AG04450 (cell line): ENCODE data around the gene PLEKHA8. TPM values are rescaled to one million over a fixed set of nuclear protein-coding genes. Genes with fewer than 3 reads are reported as not detected.

Source experiments
- CTCF ChIA-PET: fragments of 300-600, 350-600 bp; formaldehyde crosslinking; extraction: SDS; loops from one replicate; lab custom pipeline; 2022; ENCODE audit warnings: antibody characterized with exemption, inconsistent platforms; lab: Charles Lee
- POLR2A ChIA-PET: fragments of 350-600 bp; formaldehyde crosslinking; extraction: SDS; loops from one replicate; lab custom pipeline; 2021; ENCODE audit warnings: antibody characterized with exemption, inconsistent platforms; lab: Yijun Ruan, JAX
- DNase-seq: peaks from one replicate; pipeline ENCODE4 v3.0.0-alpha.2; 2011; ENCODE audit warnings: low read depth, low spot score
- H3K27ac ChIP-seq: one replicate; pipeline ENCODE4 v1.5.1; 2012; ENCODE audit warnings: low read depth, low read length, control low read depth
- H3K27me3 ChIP-seq: one replicate; pipeline ENCODE4 v1.6.0; 2012; ENCODE audit warnings: low read length; ENCODE audit not compliant: control insufficient read depth, insufficient read depth
- H3K4me3 ChIP-seq: 2 replicates; pipeline ENCODE4 v1.5.1; 2011; ENCODE audit warnings: mild to moderate bottlenecking, low read depth, low read length, control low read depth
- H3K9me3 ChIP-seq: 2 replicates; pipeline ENCODE4 v1.5.1; 2012; ENCODE audit warnings: low read length; ENCODE audit not compliant: control insufficient read depth, insufficient read depth
- polyA plus RNA-seq: library from polyadenylated mRNA; depleted of rRNA; stranded (reverse); fragments of >200 nt; gene quantifications from 2 replicates; pipeline ENCODE4 v1.2.3, GENCODE V29; 2011
- TF ChIP-seq, protein P1 (sequence below): IDR thresholded peaks from 2 replicates; pipeline ENCODE4 v1.5.1; 2011; ENCODE audit warnings: low read depth, low read length, control low read depth, inconsistent platforms

PLEKHA8 gene
- polyA plus RNA-seq, 1 experiment = 12.6 TPM

GRCh38 chr7:30069096-30069867 lies 41.1 kb downstream of the PLEKHA8 start:
- TF ChIP-seq, protein P1, sequence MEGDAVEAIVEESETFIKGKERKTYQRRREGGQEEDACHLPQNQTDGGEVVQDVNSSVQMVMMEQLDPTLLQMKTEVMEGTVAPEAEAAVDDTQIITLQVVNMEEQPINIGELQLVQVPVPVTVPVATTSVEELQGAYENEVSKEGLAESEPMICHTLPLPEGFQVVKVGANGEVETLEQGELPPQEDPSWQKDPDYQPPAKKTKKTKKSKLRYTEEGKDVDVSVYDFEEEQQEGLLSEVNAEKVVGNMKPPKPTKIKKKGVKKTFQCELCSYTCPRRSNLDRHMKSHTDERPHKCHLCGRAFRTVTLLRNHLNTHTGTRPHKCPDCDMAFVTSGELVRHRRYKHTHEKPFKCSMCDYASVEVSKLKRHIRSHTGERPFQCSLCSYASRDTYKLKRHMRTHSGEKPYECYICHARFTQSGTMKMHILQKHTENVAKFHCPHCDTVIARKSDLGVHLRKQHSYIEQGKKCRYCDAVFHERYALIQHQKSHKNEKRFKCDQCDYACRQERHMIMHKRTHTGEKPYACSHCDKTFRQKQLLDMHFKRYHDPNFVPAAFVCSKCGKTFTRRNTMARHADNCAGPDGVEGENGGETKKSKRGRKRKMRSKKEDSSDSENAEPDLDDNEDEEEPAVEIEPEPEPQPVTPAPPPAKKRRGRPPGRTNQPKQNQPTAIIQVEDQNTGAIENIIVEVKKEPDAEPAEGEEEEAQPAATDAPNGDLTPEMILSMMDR = no peak
- POLR2A ChIA-PET = no interaction called here
- H3K9me3 ChIP-seq = no peaks in the 10 kb centered on the region
- H3K27me3 ChIP-seq = no peaks in the 10 kb centered on the region
- no peak for DNase-seq
- CTCF ChIA-PET = no interaction called here
- no peak overlapping the region for H3K4me3 ChIP-seq
- H3K27ac ChIP-seq = no peak overlapping the region

GRCh38 chr7:30070052-30070451 lies 41.8 kb downstream of the PLEKHA8 start:
- POLR2A ChIA-PET = no interaction called here
- Histone ChIP-seq H3K27me3 (no peaks in the 10 kb centered on the region), H3K9me3 (no peaks in the 10 kb centered on the region), H3K4me3 (no peak overlapping the region), H3K27ac (no peak overlapping the region)
- TF ChIP-seq, protein P1 = no peak
- CTCF ChIA-PET = interaction anchor here (0.6 to 2.3 kb wide), 2 partner anchors 8 to 148 kb away, joined by 3 to 12 read pairs; no protein-coding TSS in a partner anchor
- no peak for DNase-seq

- TF ChIP-seq, protein P1 = no peak
- no peaks in the 10 kb centered on the region for H3K27me3 ChIP-seq
- POLR2A ChIA-PET = no interaction called here
- CTCF ChIA-PET = interaction anchor here (0.7 to 1.4 kb wide), 4 partner anchors 9 to 92 kb away, joined by 3 to 9 read pairs (median 4); no protein-coding TSS in a partner anchor
- H3K4me3 ChIP-seq = no peak overlapping the region
- no peaks in the 10 kb centered on the region for H3K9me3 ChIP-seq
- DNase-seq = no peak
- no peak overlapping the region for H3K27ac ChIP-seq
Measured at GRCh38 chr7:30072735-30073134, 44.5 kb downstream of the PLEKHA8 start.

DNA sequence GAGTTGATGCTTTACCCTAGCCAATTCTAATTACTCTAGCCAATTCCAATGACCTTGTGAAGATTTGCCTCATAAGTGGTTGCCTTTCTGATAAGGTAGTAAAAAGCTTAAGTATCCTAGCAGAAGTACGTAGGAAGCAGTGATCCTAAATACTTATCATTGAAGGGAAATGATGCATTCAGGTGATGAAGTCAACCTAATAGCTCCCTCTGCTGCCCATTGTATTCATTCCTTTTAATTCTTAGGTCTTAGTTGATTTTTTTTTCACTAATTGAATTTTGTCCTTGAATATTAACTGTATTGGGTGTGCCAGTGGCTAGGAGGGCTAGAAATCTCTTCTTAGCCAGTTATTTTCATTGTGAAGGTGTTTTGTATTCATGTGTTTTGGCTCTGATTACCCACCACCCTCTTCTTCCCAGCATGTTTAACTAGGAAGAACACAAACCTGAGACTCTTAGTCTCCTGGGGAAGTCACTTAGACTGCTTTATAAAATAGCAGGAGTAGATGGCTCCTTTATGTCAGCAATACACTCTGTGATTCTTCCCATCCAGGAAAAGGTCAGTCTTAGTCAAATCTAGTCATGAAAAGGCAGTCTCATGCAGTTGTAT lies 46.3 kb downstream of the PLEKHA8 start:
- H3K27ac ChIP-seq = no peak overlapping the region
- H3K4me3 ChIP-seq = no peak overlapping the region
- no peaks in the 10 kb centered on the region for H3K9me3 ChIP-seq
- ChIA-PET POLR2A (no interaction called here), CTCF (interaction anchor here (0.6 to 3.0 kb wide), 19 partner anchors 10 to 326 kb away, joined by 3 to 28 read pairs (median 4); partner anchors contain the start of gene MTURN)
- H3K27me3 ChIP-seq = no peaks in the 10 kb centered on the region
- TF ChIP-seq, protein P1 = peak; percentile 62
- DNase-seq = no peak

- H3K4me3 ChIP-seq = no peak overlapping the region
- no peak for DNase-seq
- H3K27me3 ChIP-seq = no peaks in the 10 kb centered on the region
- TF ChIP-seq, protein P1 = no peak
- H3K27ac ChIP-seq = no peak overlapping the region
- POLR2A ChIA-PET = no interaction called here
- CTCF ChIA-PET = interaction anchor here (1.3 to 3.0 kb wide), 6 partner anchors 13 to 198 kb away, joined by 3 to 28 read pairs (median 4); no protein-coding TSS in a partner anchor
- no peaks in the 10 kb centered on the region for H3K9me3 ChIP-seq
Measured at GRCh38 chr7:30076411-30076810, 48.2 kb downstream of the PLEKHA8 start.
